Glomerular visceral epithelial cell (primary cell): ENCODE results near the gene TOM1L2.
"Not testable (repeated sequence)": the region's sequence is repeated elsewhere in the genome, so short reads cannot be mapped to it uniquely, and the experiment has no call there.

Source experiments
- DNase-seq: peaks from one replicate; pipeline ENCODE4 v3.0.0-alpha.2; 2016; ENCODE audit errors: extremely low spot score

Gene TOM1L2

DNA sequence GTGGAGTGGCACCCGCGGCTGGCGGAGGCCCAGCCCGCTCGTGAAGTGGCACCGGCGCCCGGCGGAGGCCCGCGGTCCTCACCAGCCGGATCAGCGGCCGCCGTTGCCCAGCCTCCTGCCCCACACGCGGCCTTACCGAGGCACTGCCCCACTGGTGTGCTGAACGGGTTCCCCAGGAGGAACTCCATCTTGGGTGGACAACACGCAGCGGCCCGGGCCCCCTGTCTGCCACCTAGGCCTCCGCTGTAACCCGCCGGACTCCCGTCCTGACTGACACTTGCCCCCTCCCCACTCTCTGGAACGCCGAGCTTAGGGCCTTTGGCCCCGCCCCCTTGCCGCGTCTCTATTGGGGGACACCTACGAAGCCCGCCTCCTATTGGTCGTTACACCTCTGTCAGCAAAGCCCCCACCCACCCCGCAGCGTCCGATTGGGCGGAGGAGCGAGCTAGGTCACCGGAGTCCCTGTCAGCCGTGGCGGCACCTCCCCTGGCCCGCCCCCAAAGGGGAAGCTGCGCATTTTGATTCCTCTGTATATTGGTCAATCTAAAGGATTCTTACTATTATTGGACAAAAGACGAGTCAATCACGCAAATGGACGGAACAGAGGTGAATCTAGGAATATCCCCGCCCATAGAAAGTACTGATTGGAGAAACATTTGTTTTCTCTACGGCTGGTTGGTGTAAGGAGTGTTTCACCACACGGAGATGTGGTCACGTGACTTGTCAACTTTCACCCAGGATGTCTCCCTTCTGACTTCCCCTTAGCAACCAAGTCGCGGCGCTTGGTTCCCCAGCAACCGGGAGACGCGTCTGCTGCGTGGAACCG, at the start of gene TOM1L2, which contains the start of gene DRC3:
Gene TOM1L2 (minus strand): TSS at position 275 of the 826 bp plus-strand sequence. CDS start 87 bp downstream, at position 188.
Gene DRC3 (plus strand): TSS at position 737 of the 826 bp plus-strand sequence. CDS start 4,737 bp downstream, outside the sequence.
- DNase-seq: peak; percentile 100

DNA sequence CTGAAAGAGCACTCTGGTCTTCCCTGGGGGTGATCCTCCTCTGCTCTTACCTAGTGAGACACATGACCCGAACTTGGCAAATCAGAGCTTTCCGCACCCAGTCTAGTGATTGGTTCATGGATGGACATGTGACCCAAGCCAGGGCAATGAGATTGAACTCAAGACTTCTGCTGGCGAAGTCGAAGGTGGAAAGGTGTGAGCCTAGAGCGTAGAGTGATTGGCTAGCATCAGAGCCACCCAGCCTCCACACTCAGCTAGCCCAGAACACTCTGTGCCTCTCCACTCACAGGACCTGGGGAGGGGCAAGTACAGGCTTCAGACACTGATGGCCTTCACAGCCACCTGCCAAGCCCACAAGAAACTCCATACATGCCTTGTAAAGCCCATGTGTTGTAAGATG, 49.2 kb upstream of the TOM1L2 start:
- no peak for DNase-seq

DNA sequence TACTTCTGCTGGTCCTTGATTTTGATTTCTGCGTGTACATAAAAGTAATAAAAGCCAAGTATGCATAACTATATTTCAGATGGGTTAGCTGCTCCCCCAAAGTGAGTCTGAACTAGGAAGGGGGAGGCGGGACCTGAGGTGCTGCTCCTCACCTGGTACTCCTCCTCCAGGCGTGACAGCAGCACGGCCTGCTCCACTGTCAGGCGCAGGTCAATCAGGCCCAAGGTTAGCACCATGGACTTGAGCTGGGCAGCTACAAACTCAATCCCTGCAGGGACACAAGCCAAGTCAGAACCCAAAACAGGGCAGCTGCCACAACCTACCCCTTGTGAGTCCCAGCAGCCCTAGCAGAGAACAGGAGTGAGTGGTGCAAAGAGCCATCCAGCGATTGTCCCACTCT, 48.8 kb upstream of the TOM1L2 start:
- no peak for DNase-seq

DNA sequence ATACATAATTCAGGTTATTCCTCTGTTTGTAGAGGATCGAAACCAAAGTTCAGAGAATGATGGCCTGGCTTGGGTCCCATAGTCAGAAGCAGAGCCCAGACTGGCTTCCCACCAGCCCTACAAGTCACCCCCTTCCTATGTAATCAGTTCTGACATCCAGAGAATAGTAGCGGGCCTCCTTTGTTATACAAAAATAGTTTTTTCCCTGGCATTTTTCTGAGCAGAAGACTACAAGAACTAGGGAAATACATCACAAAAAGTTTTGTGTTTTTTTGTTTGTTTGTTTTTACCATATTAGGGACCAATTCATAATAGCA, 47.6 kb upstream of the TOM1L2 start:
- no peak for DNase-seq

DNA sequence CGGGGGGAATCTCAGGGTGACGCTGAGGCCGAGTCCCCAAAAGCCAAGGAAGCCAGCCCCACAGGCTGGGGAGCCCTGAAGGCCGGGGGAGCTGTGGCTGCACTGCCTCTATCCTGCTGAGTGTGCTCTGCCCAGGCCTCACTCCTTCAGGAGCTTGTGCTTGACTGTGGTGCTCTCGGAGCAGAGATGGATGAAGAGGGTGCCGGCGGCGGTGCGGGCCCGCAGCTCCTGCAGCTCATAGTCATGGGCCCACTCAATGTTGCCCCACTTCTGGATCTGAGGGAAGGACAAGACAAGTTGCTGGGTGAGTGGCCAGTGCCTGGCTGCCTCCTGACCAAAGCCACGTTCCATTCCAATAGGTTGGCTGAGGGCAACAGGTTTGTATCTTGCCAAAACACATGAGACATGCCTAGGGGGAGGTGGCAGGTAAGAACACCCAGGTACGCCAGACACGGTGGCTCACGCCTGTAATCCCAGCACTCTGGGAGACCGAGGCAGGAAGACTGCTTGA, 46.3 kb upstream of the TOM1L2 start:
- no peak for DNase-seq

DNA sequence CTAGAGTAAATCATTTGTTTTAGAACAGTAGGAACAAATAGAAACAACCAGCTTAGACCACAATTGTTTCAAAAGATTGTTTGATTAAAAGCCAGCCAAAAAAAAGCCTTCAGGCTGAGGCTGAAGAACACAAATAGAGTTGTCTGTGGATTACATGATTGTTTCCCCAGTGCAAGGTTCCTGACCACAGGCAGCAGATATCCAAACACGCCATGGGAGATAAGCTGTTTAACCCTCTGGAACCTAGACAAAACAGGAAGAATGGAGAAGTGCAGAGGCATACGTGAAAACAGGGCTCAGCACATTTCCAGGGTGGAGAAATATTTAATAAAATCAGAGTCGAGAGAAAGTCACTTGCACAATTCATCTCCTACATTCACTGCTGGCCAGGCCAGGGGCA, 45.8 kb upstream of the TOM1L2 start:
- DNase-seq: no peak

DNA sequence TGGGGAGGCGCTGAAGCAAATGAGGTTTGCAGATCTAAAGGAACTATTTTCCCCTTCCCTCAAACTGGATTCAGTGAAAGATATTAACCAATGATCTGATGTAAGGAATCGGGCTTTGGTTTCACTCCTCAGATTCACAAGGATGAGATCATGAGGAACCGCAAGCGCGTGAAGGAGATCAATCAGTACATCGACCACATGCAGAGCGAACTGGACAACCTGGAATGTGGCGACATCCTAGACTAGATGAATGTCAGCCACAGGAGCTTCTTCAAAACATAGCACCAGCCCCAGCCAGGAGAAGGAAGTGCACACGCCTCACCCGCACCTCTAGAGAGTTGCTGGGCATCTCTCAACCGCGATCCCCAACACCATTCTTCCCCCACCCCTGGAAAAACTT, 44.2 kb upstream of the TOM1L2 start:
- peak; percentile 78 for DNase-seq

DNA sequence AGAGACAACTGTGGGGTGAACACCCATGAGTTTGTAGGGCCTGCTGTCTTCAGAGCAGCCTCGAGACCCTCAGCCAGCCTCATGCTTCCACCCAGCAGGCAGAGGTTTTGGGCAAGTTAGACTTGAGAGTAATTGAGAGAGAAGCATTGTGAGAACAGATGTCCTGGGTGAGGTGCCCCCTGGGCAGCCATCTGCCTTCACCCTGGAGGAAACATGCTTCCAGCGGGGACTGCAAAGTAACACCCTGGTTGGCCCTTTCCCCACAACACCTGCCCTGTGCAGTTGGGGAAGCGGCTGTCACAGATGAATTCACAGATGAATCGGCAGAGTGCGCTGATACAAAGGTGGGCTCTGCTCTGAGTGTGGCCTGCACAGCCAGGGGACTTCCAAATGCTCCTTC, 43.4 kb upstream of the TOM1L2 start:
- no peak for DNase-seq

DNA sequence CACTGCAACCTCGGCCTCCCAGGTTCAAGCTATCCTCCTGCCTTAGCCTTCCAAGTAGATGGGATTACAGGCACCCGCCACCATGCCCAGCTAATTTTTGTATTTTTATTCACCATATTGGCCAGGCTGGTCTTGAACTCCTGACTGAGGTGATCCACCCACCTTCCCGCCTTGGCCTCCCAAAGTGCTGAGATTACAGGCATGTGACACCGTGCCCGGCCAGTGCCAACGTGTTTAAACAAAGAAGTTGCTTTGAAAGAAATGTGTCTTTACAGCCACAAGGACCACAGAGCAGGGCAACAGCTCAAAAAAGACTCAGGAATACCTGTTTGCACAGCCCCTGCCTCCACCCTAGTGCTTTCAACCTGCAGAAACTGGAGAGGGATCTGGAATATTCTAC, 41.8 kb upstream of the TOM1L2 start:
- no peak for DNase-seq

DNA sequence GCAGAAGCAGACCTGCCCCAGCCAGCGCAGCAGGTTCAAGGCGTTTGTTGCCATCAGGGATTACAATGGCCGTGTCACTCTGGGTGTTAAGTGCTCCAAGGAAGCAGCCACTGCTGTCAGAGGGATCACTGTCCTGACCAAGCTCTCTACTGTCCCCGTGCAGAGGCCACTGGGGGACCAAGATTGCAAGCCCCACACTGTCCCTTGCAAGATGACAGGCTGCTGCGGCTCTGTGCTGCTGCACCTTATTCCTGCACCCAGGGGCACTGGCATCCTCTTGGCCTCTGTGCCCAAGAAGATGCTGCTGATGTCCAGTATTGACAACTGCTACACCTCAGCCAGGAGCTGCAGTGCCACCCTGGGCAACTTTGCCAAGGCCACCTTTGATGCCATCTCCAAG, 39.1 kb upstream of the TOM1L2 start:
- no peak for DNase-seq

DNA sequence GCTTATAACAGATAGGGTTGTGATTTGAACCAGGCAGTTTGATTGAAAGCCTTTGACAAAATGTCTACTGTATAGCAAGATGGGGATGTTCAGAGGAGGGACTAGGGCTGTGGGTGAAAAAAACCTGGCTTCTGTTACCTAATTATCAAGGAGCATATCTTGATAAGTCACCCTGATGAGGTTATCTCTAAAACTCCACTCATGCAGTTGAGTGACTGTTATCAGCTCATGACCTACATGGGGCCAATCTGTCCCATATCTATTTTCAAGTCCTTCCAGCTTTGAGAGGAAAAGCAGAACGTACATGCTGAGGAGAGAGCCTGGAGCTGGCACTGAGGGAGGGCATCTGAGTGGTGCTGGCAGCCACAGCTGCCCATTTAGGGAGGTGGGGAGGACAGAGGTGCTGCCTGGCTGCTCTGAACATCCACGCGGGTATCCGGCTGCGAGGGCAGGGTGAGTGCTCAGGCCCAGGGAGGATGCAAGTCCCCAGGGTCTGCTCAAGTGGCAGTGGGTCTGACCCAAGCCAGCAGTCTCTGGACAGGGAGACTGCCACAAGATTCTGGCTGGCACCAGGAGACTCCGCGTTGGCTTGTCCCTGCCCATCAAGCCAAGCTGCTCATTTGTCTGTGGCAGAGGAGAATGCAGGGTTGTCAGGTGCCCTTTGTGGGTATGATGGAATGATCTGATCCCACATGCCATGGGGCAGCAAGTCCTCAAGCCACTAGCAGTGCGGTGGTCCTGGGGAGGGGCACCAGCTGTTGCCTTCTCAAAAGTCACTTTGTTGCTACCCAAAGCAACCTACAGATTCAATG, 37.6 kb upstream of the TOM1L2 start:
- DNase-seq: no peak

DNA sequence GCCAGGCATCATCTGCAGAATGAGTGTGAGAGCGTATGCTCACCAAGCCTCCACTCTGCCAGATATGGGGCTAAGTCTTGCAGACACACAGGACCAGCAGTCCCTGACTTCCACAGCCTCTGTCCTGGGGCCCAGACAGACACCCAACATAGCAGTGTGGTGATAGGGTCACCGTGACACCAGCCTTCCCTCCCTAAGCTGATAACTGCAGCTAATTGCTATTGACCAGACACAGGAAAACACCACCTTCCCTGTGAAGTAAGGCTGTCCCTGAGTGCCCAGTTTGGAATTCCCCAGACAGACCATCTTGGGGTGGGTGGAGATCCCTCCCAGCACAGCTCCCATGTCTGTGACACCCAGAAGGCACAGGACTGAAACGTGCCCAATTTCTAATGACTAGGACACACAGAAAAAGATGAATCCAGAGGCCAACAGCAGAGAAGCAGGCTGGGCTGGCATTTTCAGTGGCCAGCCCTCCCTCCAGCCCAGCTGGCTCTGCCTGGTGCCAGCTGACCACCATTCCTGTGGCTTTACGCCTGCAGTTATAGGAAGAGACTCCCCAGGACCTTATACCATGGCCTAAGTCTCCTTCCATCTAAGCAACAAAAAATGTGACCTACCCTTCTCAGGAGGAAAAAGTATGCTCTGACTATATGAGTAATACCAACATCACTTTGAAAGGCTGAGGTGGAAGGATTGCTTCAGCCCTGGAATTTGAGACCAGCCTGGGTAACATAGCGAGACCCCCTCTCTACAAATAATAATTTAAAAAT, 36.5 kb upstream of the TOM1L2 start:
- DNase-seq: peak; percentile 88

DNA sequence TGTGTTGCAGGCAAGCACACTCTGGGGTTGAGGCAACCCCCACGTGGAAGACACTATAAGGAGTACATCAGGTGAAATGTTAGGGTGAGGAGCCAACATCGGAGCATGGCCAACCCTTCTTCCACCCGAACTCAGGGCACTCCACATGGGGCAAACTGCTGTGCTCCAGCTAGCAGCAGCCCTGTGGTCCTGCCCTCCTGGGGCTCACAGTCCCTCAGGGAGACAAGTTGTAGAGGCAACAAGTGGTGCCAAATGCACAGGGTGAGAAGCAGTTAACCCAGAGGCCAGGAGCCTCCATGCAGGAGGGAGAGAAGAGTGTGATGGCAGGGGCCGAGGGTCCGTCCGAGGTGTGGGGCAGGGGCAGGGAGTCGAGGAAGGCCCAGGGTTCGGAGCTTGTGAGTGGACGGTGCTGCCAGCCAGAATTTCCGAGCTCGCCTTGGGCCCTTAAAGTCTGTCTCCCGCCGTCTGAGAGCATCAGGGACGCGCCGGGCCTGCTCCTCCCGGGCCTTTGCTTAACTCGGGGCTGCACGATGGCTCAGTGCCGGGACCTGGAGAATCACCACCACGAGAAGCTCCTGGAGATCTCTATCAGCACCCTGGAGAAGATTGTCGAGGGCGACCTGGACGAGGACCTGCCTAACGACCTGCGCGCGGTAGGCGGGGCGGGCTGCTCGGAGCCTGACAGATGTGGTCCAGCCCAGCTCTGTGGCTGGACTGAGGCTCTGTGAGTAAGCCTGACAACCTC, 34.5 kb upstream of the TOM1L2 start:
- no peak for DNase-seq

DNA sequence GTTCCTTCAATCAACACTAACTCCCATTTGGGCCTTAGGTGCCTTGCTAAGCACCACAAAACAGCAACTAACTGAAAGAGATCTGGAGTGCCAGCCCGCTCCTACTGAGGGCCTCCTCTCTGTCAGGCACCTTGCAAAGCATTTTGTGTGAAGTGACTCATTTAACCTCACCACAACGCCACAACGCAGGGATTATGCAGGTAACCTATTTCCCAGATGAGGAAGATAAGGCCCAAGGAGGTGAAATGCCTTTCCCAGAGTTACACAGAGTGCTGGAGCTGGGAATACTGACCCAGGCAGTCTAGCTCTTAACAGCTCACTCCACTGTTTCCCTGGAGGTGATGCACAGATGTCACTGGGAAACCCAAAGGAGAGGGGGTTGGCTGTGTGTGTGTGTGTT, 33.3 kb upstream of the TOM1L2 start:
- DNase-seq: no peak

DNA sequence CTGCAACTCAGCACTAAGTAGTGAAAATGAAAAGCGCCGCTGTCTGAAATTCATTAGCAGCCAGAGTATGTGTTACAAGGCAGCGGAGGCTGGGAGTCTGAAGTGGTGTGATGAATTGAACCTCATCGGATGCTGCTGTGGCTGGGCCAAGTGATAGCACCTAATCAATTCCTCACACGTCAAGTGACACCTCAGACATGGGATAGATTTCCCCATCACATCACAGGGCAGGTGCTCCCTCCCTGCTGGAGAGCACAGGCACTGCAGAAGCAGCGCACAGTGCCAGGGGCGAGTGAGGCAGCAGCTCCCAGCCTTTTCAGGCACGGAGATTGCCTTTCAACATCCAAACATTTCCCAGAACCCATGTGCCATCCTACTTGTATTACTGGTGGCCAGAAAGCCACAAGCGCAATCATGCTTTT, 32.7 kb upstream of the TOM1L2 start:
- no peak for DNase-seq

DNA sequence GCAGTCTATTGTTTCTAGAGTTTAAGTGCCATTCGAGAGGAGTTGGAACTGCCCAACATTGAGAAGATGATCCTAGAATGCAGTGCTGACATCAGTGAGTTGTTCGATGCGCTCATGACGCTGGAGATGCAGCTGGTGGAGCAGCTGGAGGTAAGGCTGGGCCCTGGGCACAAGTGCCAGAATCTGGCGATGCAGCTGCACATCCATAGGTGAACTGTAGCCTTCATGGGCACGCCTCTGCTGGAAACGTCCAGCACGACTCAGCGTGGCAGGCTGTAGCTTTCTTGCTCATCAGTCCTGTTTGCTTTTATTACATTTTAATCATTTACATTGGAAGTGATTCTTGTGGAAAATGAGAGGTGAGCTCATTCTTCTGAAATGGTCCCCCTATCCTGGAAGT, 32.1 kb upstream of the TOM1L2 start:
- no peak for DNase-seq

DNA sequence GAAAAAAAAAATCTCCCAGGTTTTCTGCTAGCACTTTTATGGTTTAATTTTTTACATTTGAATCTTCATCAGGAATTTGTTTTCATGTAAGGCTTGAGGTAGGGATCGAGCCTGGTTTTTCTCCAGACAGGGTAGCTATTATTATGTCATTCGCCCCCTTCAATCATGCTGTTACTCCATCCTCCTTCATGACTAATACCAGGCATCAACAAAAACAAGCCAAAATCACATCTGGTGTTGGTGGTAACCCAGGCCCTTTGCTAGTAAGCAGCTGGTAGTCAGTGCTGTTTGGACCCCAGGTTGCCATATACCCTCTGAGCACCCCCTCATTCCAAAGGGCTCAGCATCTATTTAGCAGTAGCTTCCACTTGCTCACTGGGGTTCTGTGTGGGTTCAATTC, 30.0 kb upstream of the TOM1L2 start:
- no peak for DNase-seq

DNA sequence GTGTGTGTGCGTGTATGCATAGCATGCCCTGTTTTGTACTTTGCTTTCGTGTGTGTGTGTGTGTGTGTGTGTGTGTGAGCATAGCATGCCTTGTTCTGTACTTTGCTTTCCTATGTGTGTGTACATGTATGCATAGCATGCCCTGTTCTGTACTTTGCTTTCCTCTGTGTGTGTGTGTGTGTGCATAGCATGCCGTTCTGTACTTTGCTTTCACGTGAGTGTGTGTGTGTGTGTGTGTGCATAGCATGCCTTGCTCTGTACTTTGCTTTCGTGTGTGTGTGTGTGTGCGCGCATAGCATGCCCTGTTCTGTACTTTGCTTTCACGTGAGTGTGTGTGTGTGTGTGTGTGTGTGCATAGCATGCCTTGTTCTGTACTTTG, 27.8 kb upstream of the TOM1L2 start:
- no peak for DNase-seq

DNA sequence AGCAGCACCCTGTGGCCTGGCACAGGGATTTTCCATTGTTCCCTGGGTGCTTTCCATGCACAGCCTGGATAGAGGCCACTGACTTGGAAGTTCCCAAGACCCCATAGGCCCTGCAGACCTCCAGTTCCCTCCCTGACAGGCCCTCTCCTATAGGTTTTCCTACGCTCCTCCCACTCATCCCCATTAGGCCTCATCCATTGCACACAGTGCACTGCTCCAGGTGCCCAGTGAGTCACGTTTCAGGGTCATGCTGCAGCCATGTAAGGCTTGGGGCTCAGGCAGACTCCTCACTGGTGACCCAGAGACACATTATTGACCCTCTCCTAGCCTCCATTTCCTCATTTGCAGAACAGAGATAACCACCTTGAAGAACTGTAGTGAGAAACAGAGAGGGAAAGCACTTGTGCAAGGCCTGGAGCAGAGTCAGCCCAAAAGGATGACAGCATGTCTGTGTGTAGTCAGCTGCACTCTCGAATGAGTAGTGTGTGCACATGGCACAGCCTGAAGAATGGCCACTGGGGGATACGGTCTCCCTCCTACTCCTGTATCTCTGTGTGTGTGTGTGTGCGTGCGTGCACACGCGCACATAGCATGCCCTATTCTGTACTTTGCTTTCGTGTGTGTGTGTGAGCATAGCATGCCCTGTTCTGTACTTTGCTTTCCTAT, 27.3 kb upstream of the TOM1L2 start:
- DNase-seq: no peak

DNA sequence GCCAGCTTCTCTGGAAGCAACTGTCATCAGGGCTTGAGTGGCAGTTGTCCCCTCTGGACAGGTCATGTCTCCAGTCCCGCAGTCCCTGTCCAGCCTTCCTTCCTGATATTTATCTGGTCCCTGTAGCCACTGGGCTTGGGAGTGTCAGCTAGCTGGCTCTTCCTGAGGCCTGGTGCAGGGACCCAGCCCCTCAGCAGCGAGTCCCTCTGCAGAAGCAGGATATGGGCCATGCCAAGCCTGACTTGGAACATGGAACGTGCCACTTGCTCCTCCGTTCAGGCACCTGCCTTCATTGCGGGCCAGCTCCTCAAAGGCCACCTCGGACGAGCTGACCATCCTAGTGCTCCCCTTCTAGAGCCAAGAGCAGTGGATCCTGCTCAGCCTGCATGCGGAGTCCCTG, 26.7 kb upstream of the TOM1L2 start:
- no peak for DNase-seq

DNA sequence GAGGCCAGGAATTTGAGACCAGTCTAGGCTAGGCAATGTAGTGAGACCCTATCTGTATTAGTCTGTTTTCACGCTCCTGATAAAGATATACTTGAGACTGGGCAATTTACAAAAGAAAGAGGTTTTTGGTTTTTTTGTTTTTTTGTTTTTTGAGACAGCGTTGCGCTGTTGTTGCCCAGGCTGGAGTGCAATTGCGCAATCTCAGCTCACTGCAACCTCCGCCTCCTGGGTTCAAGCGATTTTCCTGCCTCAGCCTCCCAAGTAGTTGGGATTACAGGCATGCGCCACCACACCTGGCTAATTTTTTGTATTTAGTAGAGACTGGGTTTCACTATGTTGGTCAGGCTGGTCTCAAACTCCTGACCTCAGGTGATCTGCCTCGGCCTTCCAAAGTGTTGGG, 23.7 kb upstream of the TOM1L2 start:
- not testable (repeated sequence) for DNase-seq
